H9 (cell line): ENCODE data around the gene MAGEA9. TPM values are rescaled to one million over a fixed set of nuclear protein-coding genes. Genes with fewer than 3 reads are reported as not detected.
"Not testable (repeated sequence)": the region's sequence is repeated elsewhere in the genome, so short reads cannot be mapped to it uniquely, and the experiment has no call there.

Experiments
- DNase-seq: peaks from one replicate; pipeline ENCODE4 v3.0.0-alpha.2; 2017
- H2AFZ ChIP-seq: one replicate; pipeline ENCODE4 v1.6.1; 2013; ENCODE audit warnings: mild to moderate bottlenecking, low read length, control low read depth, moderate library complexity
- H2AK5ac ChIP-seq: 2 replicates; pipeline ENCODE4 v1.6.1; 2013; ENCODE audit warnings: low read length, control low read depth, mixed read lengths; ENCODE audit not compliant: insufficient read length
- H2BK120ac ChIP-seq: one replicate; pipeline ENCODE4 v1.6.1; 2013; ENCODE audit warnings: low read depth, mild to moderate bottlenecking, low read length, control low read depth, inconsistent platforms; ENCODE audit not compliant: poor library complexity, severe bottlenecking
- H2BK12ac ChIP-seq: 2 replicates; pipeline ENCODE4 v1.6.1; 2013; ENCODE audit warnings: low read length, control low read depth, mixed read lengths, low read depth; ENCODE audit not compliant: insufficient read length
- H2BK15ac ChIP-seq: 2 replicates; pipeline ENCODE4 v1.6.1; 2013; ENCODE audit warnings: low read depth, low read length, control low read depth
- H2BK20ac ChIP-seq: one replicate; pipeline ENCODE4 v1.6.1; 2013; ENCODE audit warnings: low read depth, mild to moderate bottlenecking, low read length, control low read depth, inconsistent platforms; ENCODE audit not compliant: poor library complexity, severe bottlenecking
- H2BK5ac ChIP-seq: 2 replicates; pipeline ENCODE4 v1.6.1; 2013; ENCODE audit warnings: low read length, control low read depth, mixed read lengths; ENCODE audit not compliant: insufficient read length
- H3K14ac ChIP-seq: 2 replicates; pipeline ENCODE4 v1.6.1; 2013; ENCODE audit warnings: low read length, control low read depth; ENCODE audit not compliant: insufficient read depth
- H3K18ac ChIP-seq: 2 replicates; pipeline ENCODE4 v1.6.1; 2013; ENCODE audit warnings: low read depth, mild to moderate bottlenecking, mixed read lengths, low read length, control low read depth; ENCODE audit not compliant: insufficient read length
- H3K23ac ChIP-seq: 2 replicates; pipeline ENCODE4 v1.6.1; 2013; ENCODE audit warnings: low read length, control low read depth, mixed read lengths, low read depth; ENCODE audit not compliant: insufficient read length
- H3K23me2 ChIP-seq: 2 replicates; pipeline ENCODE4 v1.6.1; 2013; ENCODE audit warnings: low read depth, mild to moderate bottlenecking, mixed read lengths, low read length, control low read depth; ENCODE audit not compliant: insufficient read length, poor library complexity, severe bottlenecking
- H3K27ac ChIP-seq: 2 replicates; pipeline ENCODE4 v1.5.1; 2013; ENCODE audit warnings: low read length, control low read depth, mixed read lengths, low read depth; ENCODE audit not compliant: insufficient read length
- H3K27me3 ChIP-seq: 2 replicates; pipeline ENCODE4 v1.6.1; 2013; ENCODE audit warnings: low read length, control low read depth, inconsistent platforms; ENCODE audit not compliant: insufficient read depth
- H3K4ac ChIP-seq: 2 replicates; pipeline ENCODE4 v1.6.1; 2013; ENCODE audit warnings: low read depth, mild to moderate bottlenecking, control low read depth, inconsistent platforms, low read length, moderate library complexity
- H3K4me1 ChIP-seq: 2 replicates; pipeline ENCODE4 v1.6.1; 2013; ENCODE audit warnings: low read length, control low read depth, inconsistent platforms; ENCODE audit not compliant: insufficient read depth
- H3K4me2 ChIP-seq: 2 replicates; pipeline ENCODE4 v1.6.1; 2013; ENCODE audit warnings: low read length, control low read depth, mixed read lengths; ENCODE audit not compliant: insufficient read length, insufficient read depth
- H3K56ac ChIP-seq: 2 replicates; pipeline ENCODE4 v1.6.1; 2013; ENCODE audit warnings: low read depth, mild to moderate bottlenecking, mixed read lengths, low read length, control low read depth; ENCODE audit not compliant: insufficient read length
- H3K79me1 ChIP-seq: 2 replicates; pipeline ENCODE4 v1.6.1; 2013; ENCODE audit warnings: low read depth, mild to moderate bottlenecking, moderate library complexity, low read length, control low read depth, inconsistent platforms; ENCODE audit not compliant: insufficient read depth, poor library complexity, severe bottlenecking
- H3K79me2 ChIP-seq: 2 replicates; pipeline ENCODE4 v1.6.1; 2013; ENCODE audit warnings: low read length, control low read depth, inconsistent platforms; ENCODE audit not compliant: insufficient read depth
- H3K9ac ChIP-seq: 2 replicates; pipeline ENCODE4 v1.6.1; 2013; ENCODE audit warnings: low read length, control low read depth, mixed read lengths; ENCODE audit not compliant: insufficient read length; ENCODE audit errors: extremely low read depth
- H3K9me3 ChIP-seq: one replicate; pipeline ENCODE4 v1.6.1; 2013; ENCODE audit warnings: low read depth, low read length, inconsistent platforms; ENCODE audit not compliant: control insufficient read depth
- H3T11ph ChIP-seq: one replicate; pipeline ENCODE4 v1.6.1; 2013; ENCODE audit warnings: mild to moderate bottlenecking, low read length, control low read depth, inconsistent platforms
- H4K20me1 ChIP-seq: one replicate; pipeline ENCODE4 v1.6.1; 2013; ENCODE audit not compliant: control insufficient read depth, insufficient read length, insufficient read depth
- H4K5ac ChIP-seq: 2 replicates; pipeline ENCODE4 v1.6.1; 2013; ENCODE audit warnings: low read depth, mild to moderate bottlenecking, mixed read lengths, low read length, control low read depth; ENCODE audit not compliant: insufficient read length
- H4K8ac ChIP-seq: replicated peaks from 2 replicates; pipeline ENCODE4 v1.6.1; 2013; ENCODE audit warnings: low read length, control low read depth, mixed read lengths, low read depth; ENCODE audit not compliant: insufficient read length
- H4K91ac ChIP-seq: 2 replicates; pipeline ENCODE4 v1.6.1; 2013; ENCODE audit warnings: low read depth, mild to moderate bottlenecking, moderate library complexity, mixed read lengths, low read length, control low read depth; ENCODE audit not compliant: insufficient read length
- H3K27ac Mint-ChIP-seq, 3 experiments: 2 replicates in 2 of 3; 3 replicates in 1 of 3; pipeline ENCODE4 v1.8.0; 2020 to 2021; ENCODE audit warnings: mixed read lengths in 3 of 3, mild to moderate bottlenecking in 1 of 3, moderate library complexity in 1 of 3
- H3K27me3 Mint-ChIP-seq: 2 replicates; pipeline ENCODE4 v1.8.0; 2021; ENCODE audit warnings: low read depth, mild to moderate bottlenecking, moderate library complexity, mixed read lengths
- H3K36me3 Mint-ChIP-seq, 3 experiments: 2 replicates in 2 of 3; 3 replicates in 1 of 3; pipeline ENCODE4 v1.8.0; 2020 to 2021; ENCODE audit warnings: low read depth in 3 of 3, mixed read lengths in 3 of 3; ENCODE audit not compliant: insufficient read depth in 1 of 3
- H3K4me1 Mint-ChIP-seq, 2 experiments: 2 replicates each; pipeline ENCODE4 v1.8.0; 2020; ENCODE audit warnings: mixed read lengths in 2 of 2
- H3K4me3 Mint-ChIP-seq, 2 experiments: 2 replicates in 1 of 2; 3 replicates in 1 of 2; pipeline ENCODE4 v1.8.0; 2020 to 2021; ENCODE audit warnings: mild to moderate bottlenecking in 2 of 2, mixed read lengths in 2 of 2, moderate library complexity in 1 of 2
- H3K9me3 Mint-ChIP-seq, 2 experiments: 2 replicates in 1 of 2; 3 replicates in 1 of 2; pipeline ENCODE4 v1.8.0; 2020; ENCODE audit warnings: mild to moderate bottlenecking in 2 of 2, mixed read lengths in 2 of 2, moderate library complexity in 1 of 2
- WGBS: extraction: QIAGEN DNeasy Blood & Tissue Kit; methylation state at CpG from one replicate; pipeline ENCODE4 v1.1.7; 2013; ENCODE audit warnings: missing lambda C conversion rate, low lambda C conversion rate, mixed read lengths; ENCODE audit not compliant: insufficient read length; ENCODE audit errors: extremely low coverage; 5-methylcytosine and 5-hydroxymethylcytosine counted together
- long read RNA-seq: library from polyadenylated mRNA; unstranded; transcript quantifications from one replicate; pipeline ENCODE4 v2.0.0, GENCODE V29; 2020
- total RNA-seq: library from RNA; stranded (reverse); gene quantifications from 2 replicates; pipeline ENCODE4 v1.2.1, GENCODE V29; 2021

The MAGEA9 gene, protein sequence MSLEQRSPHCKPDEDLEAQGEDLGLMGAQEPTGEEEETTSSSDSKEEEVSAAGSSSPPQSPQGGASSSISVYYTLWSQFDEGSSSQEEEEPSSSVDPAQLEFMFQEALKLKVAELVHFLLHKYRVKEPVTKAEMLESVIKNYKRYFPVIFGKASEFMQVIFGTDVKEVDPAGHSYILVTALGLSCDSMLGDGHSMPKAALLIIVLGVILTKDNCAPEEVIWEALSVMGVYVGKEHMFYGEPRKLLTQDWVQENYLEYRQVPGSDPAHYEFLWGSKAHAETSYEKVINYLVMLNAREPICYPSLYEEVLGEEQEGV
- 0.28 TPM in 1 of 2 replicates, not detected in the other for total RNA-seq
- long read RNA-seq, partial matches to known transcripts: 0 of 2 reads
- long read RNA-seq, other reads (novel, unspliced or antisense): 0 of 2 reads

DNA sequence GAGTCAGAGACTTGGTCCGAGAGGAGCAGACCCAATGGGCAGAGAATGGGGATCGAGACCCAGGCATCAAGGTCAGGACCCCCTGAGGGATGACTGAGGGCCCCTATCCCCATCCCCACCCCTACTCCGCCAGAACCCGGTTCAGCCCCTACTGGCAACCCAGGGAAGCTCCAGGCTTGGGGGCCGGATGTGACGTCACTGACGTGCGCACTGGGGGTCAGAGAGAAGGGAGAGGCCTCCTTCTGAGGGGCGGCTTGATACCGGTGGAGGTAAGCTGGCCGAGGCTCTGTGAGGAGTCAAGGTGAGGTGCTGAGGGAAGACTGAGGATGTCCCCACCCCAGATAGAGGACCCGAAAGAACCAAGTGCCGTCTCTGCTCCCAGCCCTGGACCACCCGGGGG is at the start of gene MAGEA9:
TSS of gene MAGEA9 (plus strand) at position 204 of the 400 bp plus-strand sequence. CDS start 4,281 bp downstream, outside the sequence.
- not testable (repeated sequence) for H3K27ac Mint-ChIP-seq, H3K27me3 ChIP-seq, H3K9me3 Mint-ChIP-seq, H3K4me1 ChIP-seq, H2AFZ ChIP-seq, H3K36me3 Mint-ChIP-seq, H4K8ac ChIP-seq, H4K5ac ChIP-seq, H3K23me2 ChIP-seq, H3K56ac ChIP-seq, H3K79me2 ChIP-seq, H3K4ac ChIP-seq, H3K9ac ChIP-seq, H3K9me3 ChIP-seq, H2AK5ac ChIP-seq, H2BK20ac ChIP-seq, H2BK15ac ChIP-seq, H2BK12ac ChIP-seq, H3K4me3 Mint-ChIP-seq, H3K23ac ChIP-seq, H3K4me1 Mint-ChIP-seq, H3K18ac ChIP-seq, H3K27ac ChIP-seq, H2BK120ac ChIP-seq, H3K14ac ChIP-seq, DNase-seq, H3K27me3 Mint-ChIP-seq, H4K91ac ChIP-seq, H3K79me1 ChIP-seq, H2BK5ac ChIP-seq, H3T11ph ChIP-seq, H4K20me1 ChIP-seq, H3K4me2 ChIP-seq
- no CpG with 5 or more reads among the region's 14 CpGs for WGBS

DNA sequence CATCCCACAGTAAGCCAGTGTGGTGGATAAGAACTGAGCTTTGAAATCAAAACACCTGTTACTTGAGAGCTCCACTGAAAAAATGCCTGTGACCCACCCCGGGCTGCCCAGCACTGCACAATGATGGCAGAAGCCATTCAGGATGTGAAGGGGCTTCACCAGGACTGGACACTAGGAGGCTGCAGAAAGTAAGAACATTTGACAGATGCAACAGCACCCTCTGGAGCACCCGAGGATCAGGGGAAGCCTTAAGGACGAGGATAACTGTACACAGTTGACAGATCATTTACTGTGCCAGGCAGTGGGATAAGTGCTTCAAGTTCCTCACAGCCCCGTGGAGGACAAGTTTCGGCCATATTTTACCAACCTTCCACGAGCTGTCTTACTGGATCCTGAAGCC is 39.5 kb upstream of the MAGEA9 start:
- H2AFZ ChIP-seq, H3K23ac ChIP-seq, H3K4me1 Mint-ChIP-seq, H3K4me2 ChIP-seq, H3K56ac ChIP-seq, H3K79me1 ChIP-seq, H3K4me3 Mint-ChIP-seq, H2AK5ac ChIP-seq, H3K18ac ChIP-seq, H3K36me3 Mint-ChIP-seq, H3K9ac ChIP-seq, H4K91ac ChIP-seq, H3K27me3 Mint-ChIP-seq, H4K8ac ChIP-seq, H3K14ac ChIP-seq, H4K20me1 ChIP-seq, H3K27ac Mint-ChIP-seq, H3T11ph ChIP-seq, H3K23me2 ChIP-seq, H2BK120ac ChIP-seq, H3K4me1 ChIP-seq, H2BK15ac ChIP-seq, H2BK12ac ChIP-seq, H3K27ac ChIP-seq, H3K79me2 ChIP-seq, H3K4ac ChIP-seq, H2BK20ac ChIP-seq, DNase-seq, H4K5ac ChIP-seq, H3K9me3 ChIP-seq, H2BK5ac ChIP-seq, H3K9me3 Mint-ChIP-seq, H3K27me3 ChIP-seq: not testable (repeated sequence)
- WGBS: no CpG with 5 or more reads among the region's 6 CpGs
